ENCODE data around the gene C19orf47.
"Not testable (repeated sequence)": the region's sequence is repeated elsewhere in the genome, so short reads cannot be mapped to it uniquely, and the experiment has no call there.

C19orf47 gene

GRCh38 chr19:40374084-40374483 is 25.9 kb upstream of the C19orf47 start:
- DNase-seq (ENCODE audit: low read depth), result no peak
- no peak overlapping the region for H3K9ac ChIP-seq (ENCODE audit: low read length)
- H3K4me1 ChIP-seq (ENCODE audit: control insufficient read depth, insufficient read depth, low read length), result no peaks in the 10 kb centered on the region
- H3K27me3 ChIP-seq (replicated peaks; ENCODE audit: control insufficient read depth, insufficient read depth, low read length), result no peaks in the 10 kb centered on the region
- no peak overlapping the region for H3K4me3 ChIP-seq (ENCODE audit: low read length)
- H3K36me3 ChIP-seq (ENCODE audit: control insufficient read depth, insufficient read depth, low read length, severe bottlenecking), result peaks cover 47% of the 10 kb centered on the region
- H3K9me3 ChIP-seq (ENCODE audit: control insufficient read depth, low read length), result no peaks in the 10 kb centered on the region

- H3K36me3 ChIP-seq (ENCODE audit: control insufficient read depth, insufficient read depth, low read length, severe bottlenecking), result peaks cover 54% of the 10 kb centered on the region
- no peak overlapping the region for H3K9ac ChIP-seq (ENCODE audit: low read length)
- H3K4me1 ChIP-seq (ENCODE audit: control insufficient read depth, insufficient read depth, low read length), result no peaks in the 10 kb centered on the region
- H3K27me3 ChIP-seq (replicated peaks; ENCODE audit: control insufficient read depth, insufficient read depth, low read length), result no peaks in the 10 kb centered on the region
- DNase-seq (ENCODE audit: low read depth), result no peak
- no peak overlapping the region for H3K4me3 ChIP-seq (ENCODE audit: low read length)
- no peaks in the 10 kb centered on the region for H3K9me3 ChIP-seq (ENCODE audit: control insufficient read depth, low read length)
Observed at GRCh38 chr19:40371802-40372122, 23.6 kb upstream of the C19orf47 start.

GRCh38 chr19:40370997-40371801 is 23.0 kb upstream of the C19orf47 start:
- Histone ChIP-seq H3K27me3 (replicated peaks; ENCODE audit: control insufficient read depth, insufficient read depth, low read length) (no peaks in the 10 kb centered on the region), H3K4me1 (ENCODE audit: control insufficient read depth, insufficient read depth, low read length) (no peaks in the 10 kb centered on the region), H3K36me3 (ENCODE audit: control insufficient read depth, insufficient read depth, low read length, severe bottlenecking) (peaks cover 58% of the 10 kb centered on the region), H3K9me3 (ENCODE audit: control insufficient read depth, low read length) (no peaks in the 10 kb centered on the region), H3K4me3 (ENCODE audit: low read length) (no peak overlapping the region), H3K9ac (ENCODE audit: low read length) (no peak overlapping the region)
- no peak for DNase-seq (ENCODE audit: low read depth)

GRCh38 chr19:40370253-40370652 is 22.1 kb upstream of the C19orf47 start:
- H3K9me3 ChIP-seq (ENCODE audit: control insufficient read depth, low read length); H3K9ac ChIP-seq (ENCODE audit: low read length); H3K4me1 ChIP-seq (ENCODE audit: control insufficient read depth, insufficient read depth, low read length); H3K4me3 ChIP-seq (ENCODE audit: low read length); H3K27me3 ChIP-seq (replicated peaks; ENCODE audit: control insufficient read depth, insufficient read depth, low read length); DNase-seq (ENCODE audit: low read depth): not testable (repeated sequence)
- H3K36me3 ChIP-seq (ENCODE audit: control insufficient read depth, insufficient read depth, low read length, severe bottlenecking), result peaks cover 58% of the 10 kb centered on the region

- DNase-seq (ENCODE audit: low read depth), result no peak
- H3K36me3 ChIP-seq (ENCODE audit: control insufficient read depth, insufficient read depth, low read length, severe bottlenecking), result peaks cover 58% of the 10 kb centered on the region
- no peaks in the 10 kb centered on the region for H3K9me3 ChIP-seq (ENCODE audit: control insufficient read depth, low read length)
- no peak overlapping the region for H3K4me3 ChIP-seq (ENCODE audit: low read length)
- no peaks in the 10 kb centered on the region for H3K27me3 ChIP-seq (replicated peaks; ENCODE audit: control insufficient read depth, insufficient read depth, low read length)
- no peak overlapping the region for H3K9ac ChIP-seq (ENCODE audit: low read length)
- H3K4me1 ChIP-seq (ENCODE audit: control insufficient read depth, insufficient read depth, low read length), result peaks cover 3% of the 10 kb centered on the region
Observed at GRCh38 chr19:40369797-40370196, 21.6 kb upstream of the C19orf47 start.

GRCh38 chr19:40367577-40368434 is 19.6 kb upstream of the C19orf47 start:
- Histone ChIP-seq H3K27me3 (replicated peaks; ENCODE audit: control insufficient read depth, insufficient read depth, low read length) (no peaks in the 10 kb centered on the region), H3K9ac (ENCODE audit: low read length) (no peak overlapping the region), H3K9me3 (ENCODE audit: control insufficient read depth, low read length) (no peaks in the 10 kb centered on the region), H3K4me1 (ENCODE audit: control insufficient read depth, insufficient read depth, low read length) (peaks cover 3% of the 10 kb centered on the region), H3K36me3 (ENCODE audit: control insufficient read depth, insufficient read depth, low read length, severe bottlenecking) (peaks cover 46% of the 10 kb centered on the region), H3K4me3 (ENCODE audit: low read length) (no peak overlapping the region)
- DNase-seq (ENCODE audit: low read depth), result no peak

GRCh38 chr19:40366697-40367561 is 18.7 kb upstream of the C19orf47 start:
- DNase-seq (ENCODE audit: low read depth), result no peak
- H3K4me3 ChIP-seq (ENCODE audit: low read length), result no peak overlapping the region
- H3K9ac ChIP-seq (ENCODE audit: low read length), result no peak overlapping the region
- H3K27me3 ChIP-seq (replicated peaks; ENCODE audit: control insufficient read depth, insufficient read depth, low read length), result no peaks in the 10 kb centered on the region
- H3K9me3 ChIP-seq (ENCODE audit: control insufficient read depth, low read length), result no peaks in the 10 kb centered on the region
- peaks cover 3% of the 10 kb centered on the region for H3K4me1 ChIP-seq (ENCODE audit: control insufficient read depth, insufficient read depth, low read length)
- peaks cover 39% of the 10 kb centered on the region for H3K36me3 ChIP-seq (ENCODE audit: control insufficient read depth, insufficient read depth, low read length, severe bottlenecking)

- Histone ChIP-seq H3K9me3 (ENCODE audit: control insufficient read depth, low read length) (no peaks in the 10 kb centered on the region), H3K4me3 (ENCODE audit: low read length) (peak overlapping the region; percentile 67), H3K36me3 (ENCODE audit: control insufficient read depth, insufficient read depth, low read length, severe bottlenecking) (peaks cover 34% of the 10 kb centered on the region), H3K27me3 (replicated peaks; ENCODE audit: control insufficient read depth, insufficient read depth, low read length) (no peaks in the 10 kb centered on the region), H3K4me1 (ENCODE audit: control insufficient read depth, insufficient read depth, low read length) (peaks cover 3% of the 10 kb centered on the region), H3K9ac (ENCODE audit: low read length) (peak overlapping the region; percentile 70)
- DNase-seq (ENCODE audit: low read depth), result peak; percentile 93
Observed at GRCh38 chr19:40365613-40366401, 17.6 kb upstream of the C19orf47 start.

GRCh38 chr19:40365010-40365409 is 16.8 kb upstream of the C19orf47 start:
- Histone ChIP-seq H3K9me3 (ENCODE audit: control insufficient read depth, low read length) (no peaks in the 10 kb centered on the region), H3K36me3 (ENCODE audit: control insufficient read depth, insufficient read depth, low read length, severe bottlenecking) (peaks cover 26% of the 10 kb centered on the region), H3K27me3 (replicated peaks; ENCODE audit: control insufficient read depth, insufficient read depth, low read length) (no peaks in the 10 kb centered on the region), H3K9ac (ENCODE audit: low read length) (peak overlapping the region; percentile 70), H3K4me1 (ENCODE audit: control insufficient read depth, insufficient read depth, low read length) (peaks cover 3% of the 10 kb centered on the region), H3K4me3 (ENCODE audit: low read length) (peak overlapping the region; percentile 67)
- no peak for DNase-seq (ENCODE audit: low read depth)

- H3K4me3 ChIP-seq (ENCODE audit: low read length), result no peak overlapping the region
- peaks cover 16% of the 10 kb centered on the region for H3K36me3 ChIP-seq (ENCODE audit: control insufficient read depth, insufficient read depth, low read length, severe bottlenecking)
- H3K27me3 ChIP-seq (replicated peaks; ENCODE audit: control insufficient read depth, insufficient read depth, low read length), result no peaks in the 10 kb centered on the region
- no peak overlapping the region for H3K9ac ChIP-seq (ENCODE audit: low read length)
- H3K9me3 ChIP-seq (ENCODE audit: control insufficient read depth, low read length), result no peaks in the 10 kb centered on the region
- no peak for DNase-seq (ENCODE audit: low read depth)
- peaks cover 3% of the 10 kb centered on the region for H3K4me1 ChIP-seq (ENCODE audit: control insufficient read depth, insufficient read depth, low read length)
Observed at GRCh38 chr19:40363069-40363468, 14.9 kb upstream of the C19orf47 start.
